Activated CD4-positive, alpha-beta memory T cell treated with anti-CD3 and anti-CD28 coated beads for 36 hours (primary cell): ENCODE measurements around the gene NPIPA8. TPM values are rescaled to one million over a fixed set of nuclear protein-coding genes. Genes with fewer than 3 reads are reported as not detected.
"Not testable (repeated sequence)": the region's sequence is repeated elsewhere in the genome, so short reads cannot be mapped to it uniquely, and the experiment has no call there.

Experiments
- CTCF ChIA-PET: fragments of 350-600 bp; sonication (Branson Sonifier 250); formaldehyde crosslinking; loops from one replicate; lab custom pipeline; 2021; ENCODE audit warnings: antibody characterized with exemption, inconsistent platforms; lab: Charles Lee
- POLR2A ChIA-PET: fragments of 350-600 bp; sonication (Branson Sonifier 250); formaldehyde crosslinking; loops from one replicate; lab custom pipeline; 2021; ENCODE audit warnings: antibody characterized with exemption; lab: Charles Lee
- DNase-seq: peaks from one replicate; pipeline ENCODE4 v3.0.0-alpha.2; 2020
- H3K27ac Mint-ChIP-seq: one replicate; pipeline ENCODE4 v1.8.0; 2021; ENCODE audit warnings: mixed read lengths
- H3K27me3 Mint-ChIP-seq: one replicate; pipeline ENCODE4 v1.8.0; 2021; ENCODE audit warnings: mixed read lengths
- H3K36me3 Mint-ChIP-seq: one replicate; pipeline ENCODE4 v1.8.0; 2021; ENCODE audit warnings: mixed read lengths
- H3K4me1 Mint-ChIP-seq: one replicate; pipeline ENCODE4 v1.8.0; 2021; ENCODE audit warnings: low read depth, mixed read lengths
- H3K4me3 Mint-ChIP-seq: one replicate; pipeline ENCODE4 v1.8.0; 2021; ENCODE audit warnings: mild to moderate bottlenecking, mixed read lengths
- H3K9me3 Mint-ChIP-seq: one replicate; pipeline ENCODE4 v1.8.0; 2021; ENCODE audit warnings: mixed read lengths
- intact Hi-C: fragments of 100-400 bp; cut with micrococcal nuclease; formaldehyde crosslinking; loops from one replicate; pipeline ENCODE4 v1.15.1; 2023
- total RNA-seq, 2 experiments: library from RNA; stranded (reverse); gene quantifications; one replicate each; pipeline ENCODE4 v1.2.3, GENCODE V29; 2021

The NPIPA8 gene
- under 1 TPM in 1 of 2 experiments, not detected in 1; 0.43 TPM for total RNA-seq

GRCh38 chr16:18336636-18337035 is at the start of gene NPIPA8:
TSS of gene NPIPA8 (minus strand) at chr16:18336736. CDS start at chr16:18332662, 4,074 bp downstream.
- intact Hi-C loops, H3K4me3 Mint-ChIP-seq, H3K36me3 Mint-ChIP-seq, H3K27ac Mint-ChIP-seq, H3K9me3 Mint-ChIP-seq, DNase-seq, POLR2A ChIA-PET, H3K27me3 Mint-ChIP-seq, H3K4me1 Mint-ChIP-seq, CTCF ChIA-PET: not testable (repeated sequence)

- H3K27me3 Mint-ChIP-seq, H3K36me3 Mint-ChIP-seq, H3K27ac Mint-ChIP-seq, DNase-seq, CTCF ChIA-PET, H3K4me1 Mint-ChIP-seq, intact Hi-C loops, POLR2A ChIA-PET, H3K9me3 Mint-ChIP-seq, H3K4me3 Mint-ChIP-seq: not testable (repeated sequence)
These were observed 48.7 kb upstream of the NPIPA8 start for GRCh38 chr16:18385285-18385684.

GRCh38 chr16:18384869-18385268 is 48.3 kb upstream of the NPIPA8 start:
- H3K27me3 Mint-ChIP-seq, POLR2A ChIA-PET, H3K27ac Mint-ChIP-seq, CTCF ChIA-PET, intact Hi-C loops, H3K36me3 Mint-ChIP-seq, H3K4me1 Mint-ChIP-seq, H3K4me3 Mint-ChIP-seq, DNase-seq, H3K9me3 Mint-ChIP-seq: not testable (repeated sequence)

GRCh38 chr16:18384098-18384636 is 47.6 kb upstream of the NPIPA8 start:
- H3K4me1 Mint-ChIP-seq, intact Hi-C loops, CTCF ChIA-PET, H3K9me3 Mint-ChIP-seq, H3K27ac Mint-ChIP-seq, POLR2A ChIA-PET, DNase-seq, H3K36me3 Mint-ChIP-seq, H3K27me3 Mint-ChIP-seq, H3K4me3 Mint-ChIP-seq: not testable (repeated sequence)

GRCh38 chr16:18382696-18383095 is 46.2 kb upstream of the NPIPA8 start:
- H3K4me1 Mint-ChIP-seq, intact Hi-C loops, H3K36me3 Mint-ChIP-seq, CTCF ChIA-PET, H3K27ac Mint-ChIP-seq, H3K9me3 Mint-ChIP-seq, DNase-seq, POLR2A ChIA-PET, H3K27me3 Mint-ChIP-seq, H3K4me3 Mint-ChIP-seq: not testable (repeated sequence)

GRCh38 chr16:18347742-18348141 is 11.2 kb upstream of the NPIPA8 start:
- H3K9me3 Mint-ChIP-seq, H3K4me1 Mint-ChIP-seq, CTCF ChIA-PET, intact Hi-C loops, H3K27ac Mint-ChIP-seq, H3K27me3 Mint-ChIP-seq, POLR2A ChIA-PET, DNase-seq, H3K36me3 Mint-ChIP-seq, H3K4me3 Mint-ChIP-seq: not testable (repeated sequence)

- intact Hi-C loops, POLR2A ChIA-PET, H3K36me3 Mint-ChIP-seq, H3K4me1 Mint-ChIP-seq, CTCF ChIA-PET, DNase-seq, H3K27me3 Mint-ChIP-seq, H3K9me3 Mint-ChIP-seq, H3K27ac Mint-ChIP-seq, H3K4me3 Mint-ChIP-seq: not testable (repeated sequence)
These were observed 10.5 kb upstream of the NPIPA8 start for GRCh38 chr16:18346993-18347392.

GRCh38 chr16:18344634-18345033 is 8.1 kb upstream of the NPIPA8 start:
- H3K27me3 Mint-ChIP-seq, H3K4me3 Mint-ChIP-seq, intact Hi-C loops, CTCF ChIA-PET, H3K36me3 Mint-ChIP-seq, H3K4me1 Mint-ChIP-seq, H3K27ac Mint-ChIP-seq, H3K9me3 Mint-ChIP-seq, DNase-seq, POLR2A ChIA-PET: not testable (repeated sequence)

GRCh38 chr16:18341986-18342385 is 5.5 kb upstream of the NPIPA8 start:
- intact Hi-C loops, H3K4me3 Mint-ChIP-seq, CTCF ChIA-PET, H3K27ac Mint-ChIP-seq, H3K4me1 Mint-ChIP-seq, POLR2A ChIA-PET, H3K36me3 Mint-ChIP-seq, DNase-seq, H3K9me3 Mint-ChIP-seq, H3K27me3 Mint-ChIP-seq: not testable (repeated sequence)

GRCh38 chr16:18341417-18341960 is 5.0 kb upstream of the NPIPA8 start:
- H3K4me3 Mint-ChIP-seq, H3K4me1 Mint-ChIP-seq, CTCF ChIA-PET, H3K9me3 Mint-ChIP-seq, H3K27ac Mint-ChIP-seq, DNase-seq, H3K36me3 Mint-ChIP-seq, H3K27me3 Mint-ChIP-seq, POLR2A ChIA-PET, intact Hi-C loops: not testable (repeated sequence)

- H3K27me3 Mint-ChIP-seq, DNase-seq, H3K4me3 Mint-ChIP-seq, H3K36me3 Mint-ChIP-seq, H3K9me3 Mint-ChIP-seq, H3K27ac Mint-ChIP-seq, POLR2A ChIA-PET, H3K4me1 Mint-ChIP-seq, CTCF ChIA-PET, intact Hi-C loops: not testable (repeated sequence)
These were observed 2.7 kb upstream of the NPIPA8 start for GRCh38 chr16:18339210-18339609.

GRCh38 chr16:18311811-18312210 is 24.7 kb downstream of the NPIPA8 start:
- H3K4me1 Mint-ChIP-seq, H3K36me3 Mint-ChIP-seq, H3K27me3 Mint-ChIP-seq, H3K27ac Mint-ChIP-seq, H3K9me3 Mint-ChIP-seq, H3K4me3 Mint-ChIP-seq, DNase-seq, intact Hi-C loops, POLR2A ChIA-PET, CTCF ChIA-PET: not testable (repeated sequence)

GRCh38 chr16:18309159-18309558 is 27.4 kb downstream of the NPIPA8 start:
- intact Hi-C loops, POLR2A ChIA-PET, H3K27ac Mint-ChIP-seq, CTCF ChIA-PET, DNase-seq, H3K36me3 Mint-ChIP-seq, H3K4me3 Mint-ChIP-seq, H3K9me3 Mint-ChIP-seq, H3K4me1 Mint-ChIP-seq, H3K27me3 Mint-ChIP-seq: not testable (repeated sequence)
